Astrocyte (in vitro differentiated cells and primary cell): ENCODE measurements around the gene PTPRU.

Experiments used
- CTCF ChIP-seq: IDR thresholded peaks from 2 replicates; pipeline ENCODE4 v1.5.1; 2011; ENCODE audit warnings: low read depth, mild to moderate bottlenecking, inconsistent platforms, low read length, moderate library complexity; ENCODE audit not compliant: insufficient read depth
- EZH2 ChIP-seq: IDR thresholded peaks from 2 replicates; pipeline ENCODE4 v1.6.1; 2012; ENCODE audit warnings: mild to moderate bottlenecking, low read length, inconsistent platforms; ENCODE audit not compliant: insufficient read depth

- TF ChIP-seq CTCF (no peak), EZH2 (no peak)
Observed at GRCh38 chr1:29355375-29355774, 119.1 kb downstream of the PTPRU start.
